K562 treated with DMSO at 1 percent for 48 hours (cell line): Measurements from ENCODE around the gene HAUS5. TPM values are rescaled to one million over a fixed set of nuclear protein-coding genes. Genes with fewer than 3 reads are reported as not detected.

Source experiments
- total RNA-seq: library from RNA; unstranded; fragments of 300-600 nt; gene quantifications from 2 replicates; pipeline ENCODE4 v1.2.3, GENCODE V29; 2022; ENCODE audit warnings: low replicate concordance; ENCODE audit errors: extremely low read depth

The HAUS5 gene, protein sequence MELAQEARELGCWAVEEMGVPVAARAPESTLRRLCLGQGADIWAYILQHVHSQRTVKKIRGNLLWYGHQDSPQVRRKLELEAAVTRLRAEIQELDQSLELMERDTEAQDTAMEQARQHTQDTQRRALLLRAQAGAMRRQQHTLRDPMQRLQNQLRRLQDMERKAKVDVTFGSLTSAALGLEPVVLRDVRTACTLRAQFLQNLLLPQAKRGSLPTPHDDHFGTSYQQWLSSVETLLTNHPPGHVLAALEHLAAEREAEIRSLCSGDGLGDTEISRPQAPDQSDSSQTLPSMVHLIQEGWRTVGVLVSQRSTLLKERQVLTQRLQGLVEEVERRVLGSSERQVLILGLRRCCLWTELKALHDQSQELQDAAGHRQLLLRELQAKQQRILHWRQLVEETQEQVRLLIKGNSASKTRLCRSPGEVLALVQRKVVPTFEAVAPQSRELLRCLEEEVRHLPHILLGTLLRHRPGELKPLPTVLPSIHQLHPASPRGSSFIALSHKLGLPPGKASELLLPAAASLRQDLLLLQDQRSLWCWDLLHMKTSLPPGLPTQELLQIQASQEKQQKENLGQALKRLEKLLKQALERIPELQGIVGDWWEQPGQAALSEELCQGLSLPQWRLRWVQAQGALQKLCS
- not detected in 2 replicates for total RNA-seq

DNA sequence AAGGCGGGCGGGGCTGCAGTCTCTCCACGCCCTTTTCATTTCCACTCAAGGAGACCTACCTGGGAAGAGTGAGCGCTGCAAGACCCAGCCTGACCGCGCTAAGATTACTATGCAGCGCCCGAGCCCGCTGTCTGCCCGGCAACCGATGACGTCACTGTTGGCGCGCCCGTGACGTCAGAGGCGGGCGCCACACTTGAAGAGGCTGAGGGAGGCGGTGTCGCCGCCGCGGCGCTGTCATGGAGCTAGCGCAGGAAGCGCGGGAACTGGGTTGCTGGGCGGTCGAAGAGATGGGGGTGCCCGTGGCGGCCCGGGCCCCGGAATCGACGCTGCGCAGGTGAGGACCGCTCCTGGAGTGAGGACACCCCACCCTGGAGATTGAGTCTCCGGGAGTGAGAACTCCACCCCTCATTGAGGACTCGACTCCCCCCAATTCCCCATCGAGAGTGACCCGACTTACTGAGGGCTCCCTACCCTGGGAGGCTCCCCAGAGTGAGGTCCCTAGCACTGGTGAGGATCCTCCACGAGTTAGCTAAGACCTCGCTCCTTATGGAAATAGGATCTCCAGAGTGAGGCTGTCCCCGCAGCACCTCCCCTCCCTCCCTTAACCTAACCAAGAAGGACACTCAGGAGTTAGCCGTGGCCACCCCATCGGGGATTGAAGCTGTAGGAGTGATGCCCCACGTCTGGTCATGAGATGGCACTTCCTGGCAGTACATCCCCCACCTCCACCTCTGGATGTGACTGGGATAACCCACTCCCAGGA, at the start of gene HAUS5:
Gene HAUS5, plus strand, starts transcription at position 177 of the 763 bp plus-strand sequence. Its CDS starts 60 bp downstream, at position 237.

DNA sequence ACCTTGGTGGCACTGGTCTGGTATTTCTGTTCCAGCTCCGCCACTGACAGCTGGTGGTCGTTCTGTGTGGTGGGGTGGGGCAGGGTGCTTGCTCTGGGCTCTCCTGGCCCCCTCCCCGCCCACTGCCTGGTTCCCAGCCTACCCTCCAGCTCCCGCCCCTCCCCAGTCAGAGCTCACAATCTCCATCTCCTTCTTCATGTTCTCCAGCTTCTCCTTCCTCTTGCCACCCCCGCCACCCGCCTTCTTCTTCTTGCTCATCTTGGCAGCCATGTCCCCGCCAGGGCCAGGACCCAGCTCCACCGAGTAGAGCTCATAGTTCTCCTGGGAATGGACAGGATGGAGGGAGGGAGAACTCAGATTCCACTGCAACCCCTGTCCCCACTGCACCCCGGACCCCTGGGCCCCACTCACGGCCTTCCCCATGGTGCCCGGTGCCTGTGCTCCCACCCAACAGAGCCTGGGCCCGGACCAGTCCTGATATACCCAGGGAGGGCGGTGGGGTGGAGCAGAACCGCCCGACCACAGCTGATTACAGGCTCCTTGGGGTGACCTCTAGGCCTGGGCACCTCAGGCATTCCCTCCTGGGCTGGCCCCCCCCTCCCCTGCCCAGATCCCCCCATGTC, 49.2 kb upstream of the HAUS5 start, which contains the start of gene ATP4A:
Gene ATP4A, minus strand, starts transcription at position 452 of the 623 bp plus-strand sequence. Its CDS starts 29 bp downstream, at position 423.

DNA sequence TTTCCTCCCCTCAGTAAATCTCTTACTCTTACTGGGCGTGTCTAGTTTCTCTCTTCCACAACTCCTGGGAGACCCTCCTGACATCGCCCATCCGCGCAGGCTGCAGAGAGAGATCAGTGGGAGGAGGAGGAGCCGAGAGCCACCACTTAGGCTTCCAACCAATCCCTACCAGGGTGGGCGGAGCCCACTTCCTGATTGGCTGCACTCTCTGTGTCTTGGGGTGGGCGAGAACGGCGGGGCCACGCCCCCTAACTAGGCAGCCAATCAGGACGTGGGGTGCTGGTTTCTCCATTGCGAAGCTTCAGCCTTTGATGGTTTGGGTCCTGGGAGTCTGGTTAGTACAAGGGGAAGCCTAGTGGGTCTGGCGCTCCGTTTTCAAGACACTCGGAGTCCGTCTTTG, 26.7 kb upstream of the HAUS5 start, which contains the start of gene PMIS2:
Gene PMIS2, plus strand, starts transcription at position 326 of the 400 bp plus-strand sequence. CDS start 87 bp downstream, outside the sequence.

DNA sequence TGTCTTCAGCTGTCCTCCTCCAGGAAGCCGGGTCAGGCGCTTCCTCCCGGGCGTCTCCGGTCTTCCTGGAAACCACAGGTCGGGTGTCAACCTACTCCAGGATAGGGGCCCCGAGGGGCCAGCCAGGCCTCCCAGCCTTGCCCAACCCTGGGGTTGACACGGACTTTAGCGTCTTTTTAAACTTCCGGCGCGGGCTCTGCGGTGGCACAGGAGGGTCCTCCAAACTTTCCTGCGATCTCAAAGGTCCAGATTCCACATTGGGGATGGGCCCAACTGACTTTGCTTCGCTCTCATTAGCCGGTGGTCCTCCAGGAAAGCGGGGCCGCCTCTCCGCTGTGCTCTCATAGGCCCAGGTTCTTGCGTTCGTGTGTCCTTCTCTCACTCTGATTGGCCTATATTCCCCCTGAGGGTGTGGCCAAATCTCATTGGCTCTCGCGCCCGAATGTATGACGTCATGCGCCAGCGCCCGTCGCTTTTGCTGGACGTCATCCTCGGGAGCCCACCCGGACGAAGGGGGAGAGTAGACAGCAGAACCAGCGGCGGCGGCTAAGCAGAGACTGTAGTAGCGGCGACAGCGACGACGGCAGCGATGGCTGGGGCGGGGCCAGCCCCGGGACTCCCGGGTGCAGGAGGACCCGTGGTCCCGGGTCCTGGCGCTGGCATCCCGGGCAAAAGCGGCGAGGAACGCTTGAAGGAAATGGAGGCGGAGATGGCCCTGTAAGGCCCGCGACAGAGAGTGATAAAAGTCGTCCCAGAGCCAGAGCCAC, 16.2 kb downstream of the HAUS5 start, which contains the start of gene RBM42:
Gene RBM42, plus strand, starts transcription at position 472 of the 767 bp plus-strand sequence. Its CDS starts 118 bp downstream, at position 590.

DNA sequence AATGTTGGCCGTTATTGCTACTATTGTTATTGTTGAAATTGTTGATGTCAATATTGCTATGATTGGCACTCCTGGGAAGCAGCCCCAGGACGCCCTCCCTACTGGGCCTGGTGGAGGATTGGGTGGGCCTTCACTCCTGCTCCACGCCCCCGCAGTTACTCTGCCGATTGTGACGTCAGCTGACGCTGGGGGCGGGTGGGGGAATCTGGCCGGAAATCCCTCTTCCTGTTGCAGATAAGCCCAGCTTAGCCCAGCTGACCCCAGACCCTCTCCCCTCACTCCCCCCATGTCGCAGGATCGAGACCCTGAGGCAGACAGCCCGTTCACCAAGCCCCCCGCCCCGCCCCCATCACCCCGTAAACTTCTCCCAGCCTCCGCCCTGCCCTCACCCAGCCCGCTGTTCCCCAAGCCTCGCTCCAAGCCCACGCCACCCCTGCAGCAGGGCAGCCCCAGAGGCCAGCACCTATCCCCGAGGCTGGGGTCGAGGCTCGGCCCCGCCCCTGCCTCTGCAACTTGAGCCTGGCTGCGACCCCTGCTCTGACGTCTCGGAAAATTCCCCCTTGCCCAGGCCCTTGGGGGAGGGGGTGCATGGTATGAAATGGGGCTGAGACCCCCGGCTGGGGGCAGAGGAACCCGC, 29.1 kb downstream of the HAUS5 start, which contains the start of gene ETV2:
Gene ETV2, plus strand, starts transcription at position 231 of the 637 bp plus-strand sequence. CDS start 716 bp downstream, outside the sequence.

DNA sequence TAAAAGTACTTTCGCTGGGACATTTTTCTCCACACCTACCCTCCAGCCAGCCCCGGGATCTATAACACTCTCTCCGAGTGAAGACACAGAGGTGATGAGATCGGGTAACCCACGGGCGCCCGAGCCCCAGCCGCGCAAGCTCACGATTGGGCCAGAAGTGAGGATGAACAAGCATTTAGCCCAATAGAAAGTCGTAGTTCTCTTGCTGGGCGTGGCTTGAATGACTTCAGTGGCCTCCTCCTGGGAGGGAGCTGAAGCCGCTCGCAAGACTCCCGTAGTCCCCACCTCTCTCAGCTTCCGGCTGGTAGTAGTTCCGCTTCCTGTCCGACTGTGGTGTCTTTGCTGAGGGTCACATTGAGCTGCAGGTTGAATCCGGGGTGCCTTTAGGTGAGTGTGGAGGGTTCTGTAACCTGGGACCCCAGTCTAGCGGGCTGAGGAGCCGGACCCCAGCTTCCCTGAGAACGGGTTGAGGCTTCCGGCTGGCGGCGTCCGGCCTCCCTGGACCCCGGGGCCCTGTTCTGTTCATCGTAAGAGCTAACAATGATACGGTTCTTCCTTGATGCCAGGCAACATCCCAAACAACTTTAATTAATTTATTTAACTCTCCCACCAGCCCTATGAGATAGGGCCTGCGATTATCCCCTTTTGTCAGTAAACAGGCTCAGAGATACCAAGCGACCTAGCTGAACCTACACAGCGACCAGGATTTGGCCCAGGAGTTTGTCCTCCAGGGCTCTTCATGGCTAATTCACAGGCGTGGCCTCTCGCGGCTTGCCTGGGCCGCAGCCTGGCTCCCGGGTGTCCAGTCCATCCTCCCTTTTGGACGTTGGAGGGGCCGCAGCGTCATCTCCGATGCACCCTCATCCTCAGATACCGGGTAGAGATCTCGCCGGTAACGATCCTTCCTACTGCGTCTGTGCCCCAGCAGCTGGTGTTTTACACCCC, 35.8 kb downstream of the HAUS5 start, which contains the start of gene COX6B1:
Gene COX6B1, plus strand, starts transcription at position 307 of the 945 bp plus-strand sequence. CDS start 2,921 bp downstream, outside the sequence.

DNA sequence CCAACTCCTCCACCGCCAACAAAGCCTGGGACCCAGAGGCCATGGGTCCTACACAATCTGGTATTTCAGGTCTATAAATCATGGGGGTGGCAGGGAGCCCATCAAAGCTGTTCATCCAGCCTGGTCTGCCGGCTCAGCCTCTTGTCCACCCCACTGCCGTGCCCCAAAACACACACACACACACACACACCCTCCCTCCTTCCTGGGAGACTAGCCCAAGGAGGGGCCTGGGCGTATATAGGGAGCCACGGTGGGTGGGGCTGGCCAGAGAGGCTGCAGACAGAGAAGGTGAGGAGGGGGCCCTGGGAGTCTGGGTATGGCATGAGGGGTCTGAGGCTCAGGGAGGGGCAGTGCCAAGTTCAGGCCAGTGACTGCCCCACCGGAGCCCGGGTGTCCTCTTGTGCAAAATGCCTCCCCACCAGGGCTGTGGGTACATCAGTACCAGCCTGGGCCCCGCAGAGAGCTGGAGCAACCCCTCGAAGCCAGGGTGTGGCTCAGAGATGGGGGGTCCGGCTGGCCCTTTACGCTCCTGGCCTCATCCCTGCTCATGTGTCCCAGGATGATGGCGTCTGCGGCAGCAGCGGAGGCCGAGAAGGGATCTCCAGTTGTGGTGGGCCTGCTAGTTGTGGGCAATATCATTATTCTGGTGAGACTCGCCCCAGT, 53.8 kb downstream of the HAUS5 start, which contains the start of gene UPK1A:
Gene UPK1A, plus strand, starts transcription at position 267 of the 663 bp plus-strand sequence. Its CDS starts 296 bp downstream, at position 563.

Other genes starting within 250 kb of the HAUS5 start
- not detected in 2 replicates for gene GPR42, start 241.7 kb upstream of the HAUS5 start, total RNA-seq
- gene FFAR2, start 164.5 kb upstream of the HAUS5 start, total RNA-seq, result not detected in 2 replicates
- gene KRTDAP, start 122.3 kb upstream of the HAUS5 start, total RNA-seq, result not detected in 2 replicates
- not detected in 2 replicates for gene DMKN, start 99.1 kb upstream of the HAUS5 start, total RNA-seq
- not detected in 2 replicates for gene SBSN, start 84.4 kb upstream of the HAUS5 start, total RNA-seq
- gene GAPDHS, start 79.3 kb upstream of the HAUS5 start, total RNA-seq, result not detected in 2 replicates
- gene TMEM147, start 67.1 kb upstream of the HAUS5 start, total RNA-seq, result not detected in 2 replicates
- not detected in 2 replicates for gene ATP4A, start 49.1 kb upstream of the HAUS5 start, total RNA-seq
- gene PMIS2, start 26.6 kb upstream of the HAUS5 start, total RNA-seq, result not detected in 2 replicates
- gene RBM42, start 16.3 kb downstream of the HAUS5 start, total RNA-seq, result not detected in 2 replicates
- gene ETV2, start 29.0 kb downstream of the HAUS5 start, total RNA-seq, result not detected in 2 replicates
- gene COX6B1, start 35.6 kb downstream of the HAUS5 start, total RNA-seq, result not detected in 2 replicates
- not detected in 2 replicates for gene UPK1A, start 53.8 kb downstream of the HAUS5 start, total RNA-seq
- not detected in 2 replicates for gene ZBTB32, start 91.8 kb downstream of the HAUS5 start, total RNA-seq
- 67.8 TPM in 1 of 2 replicates, not detected in the other for gene KMT2B, start 105.3 kb downstream of the HAUS5 start, total RNA-seq
- not detected in 2 replicates for gene IGFLR1, start 129.7 kb downstream of the HAUS5 start, total RNA-seq
- not detected in 2 replicates for gene U2AF1L4, start 132.7 kb downstream of the HAUS5 start, total RNA-seq
- gene PSENEN, start 132.9 kb downstream of the HAUS5 start, total RNA-seq, result not detected in 2 replicates
- gene LIN37, start 135.8 kb downstream of the HAUS5 start, total RNA-seq, result not detected in 2 replicates
- gene HSPB6, start 144.3 kb downstream of the HAUS5 start, total RNA-seq, result not detected in 2 replicates
- not detected in 2 replicates for gene PROSER3, start 145.4 kb downstream of the HAUS5 start, total RNA-seq
- gene ARHGAP33, start 162.8 kb downstream of the HAUS5 start, total RNA-seq, result not detected in 2 replicates
- not detected in 2 replicates for gene PRODH2, start 200.1 kb downstream of the HAUS5 start, total RNA-seq
- gene NPHS1, start 239.8 kb downstream of the HAUS5 start, total RNA-seq, result not detected in 2 replicates
- gene KIRREL2, start 244.2 kb downstream of the HAUS5 start, total RNA-seq, result not detected in 2 replicates